Stimulated activated CD4-positive, alpha-beta T cell treated with anti-CD3 and anti-CD28 coated beads, Interleukin-2, amount 100 ng/mL, for 48 hours (primary cell): Measurements from ENCODE around the gene RNGTT.
A peak's percentile ranks its signal among the peaks of the same experiment; 100 is the strongest.
"Not testable (repeated sequence)": the region's sequence is repeated elsewhere in the genome, so short reads cannot be mapped to it uniquely, and the experiment has no call there.

ENCODE experiments used
- DNase-seq, 2 donors: peaks; one replicate each; pipeline ENCODE4 v3.0.0-alpha.2; 2020

Gene RNGTT

GRCh38 chr6:88908598-88909548 is 54.5 kb downstream of the RNGTT start:
- no peak for DNase-seq

- not testable (repeated sequence) for DNase-seq
Measured at GRCh38 chr6:88907148-88907547, 56.3 kb downstream of the RNGTT start.

GRCh38 chr6:88899569-88900316 is 63.7 kb downstream of the RNGTT start:
- no peak for DNase-seq

- DNase-seq, result no peak
Measured at GRCh38 chr6:88895911-88896310, 67.5 kb downstream of the RNGTT start.

- DNase-seq, result no peak
Measured at GRCh38 chr6:88890860-88891845, 72.3 kb downstream of the RNGTT start.

GRCh38 chr6:88890394-88890793 is 73.0 kb downstream of the RNGTT start:
- DNase-seq, result no peak

GRCh38 chr6:88884361-88884760 is 79.1 kb downstream of the RNGTT start:
- DNase-seq, result no peak

GRCh38 chr6:88882536-88882935 is 80.9 kb downstream of the RNGTT start:
- no peak for DNase-seq

GRCh38 chr6:88881451-88881850 is 82.0 kb downstream of the RNGTT start:
- DNase-seq, result no peak

- no peak for DNase-seq
Measured at GRCh38 chr6:88880021-88880420, 83.4 kb downstream of the RNGTT start.

- DNase-seq, result no peak
Measured at GRCh38 chr6:88877893-88878292, 85.5 kb downstream of the RNGTT start.

GRCh38 chr6:88872962-88873361 is 90.5 kb downstream of the RNGTT start:
- DNase-seq, result no peak

- no peak for DNase-seq
Measured at GRCh38 chr6:88871498-88871897, 91.9 kb downstream of the RNGTT start.

- DNase-seq, result peak; percentile 7 to 31
Measured at GRCh38 chr6:88870717-88871330, 92.6 kb downstream of the RNGTT start.

- DNase-seq, result no peak
Measured at GRCh38 chr6:88869263-88870020, 94.0 kb downstream of the RNGTT start.

- DNase-seq, result no peak
Measured at GRCh38 chr6:88867841-88868731, 95.3 kb downstream of the RNGTT start.

GRCh38 chr6:88866856-88867255 is 96.6 kb downstream of the RNGTT start:
- DNase-seq, result no peak

GRCh38 chr6:88865275-88865674 is 98.1 kb downstream of the RNGTT start:
- no peak for DNase-seq

- no peak for DNase-seq
Measured at GRCh38 chr6:88864359-88865054, 98.9 kb downstream of the RNGTT start.

GRCh38 chr6:88860310-88860709 is 103.1 kb downstream of the RNGTT start:
- DNase-seq, result no peak
